Measurements from ENCODE around the gene CEP250. TPM values are rescaled to one million over a fixed set of nuclear protein-coding genes. Genes with fewer than 3 reads are reported as not detected.

The CEP250 gene
- total RNA-seq, 1 donor from 2014 or later: 58.5 TPM

DNA sequence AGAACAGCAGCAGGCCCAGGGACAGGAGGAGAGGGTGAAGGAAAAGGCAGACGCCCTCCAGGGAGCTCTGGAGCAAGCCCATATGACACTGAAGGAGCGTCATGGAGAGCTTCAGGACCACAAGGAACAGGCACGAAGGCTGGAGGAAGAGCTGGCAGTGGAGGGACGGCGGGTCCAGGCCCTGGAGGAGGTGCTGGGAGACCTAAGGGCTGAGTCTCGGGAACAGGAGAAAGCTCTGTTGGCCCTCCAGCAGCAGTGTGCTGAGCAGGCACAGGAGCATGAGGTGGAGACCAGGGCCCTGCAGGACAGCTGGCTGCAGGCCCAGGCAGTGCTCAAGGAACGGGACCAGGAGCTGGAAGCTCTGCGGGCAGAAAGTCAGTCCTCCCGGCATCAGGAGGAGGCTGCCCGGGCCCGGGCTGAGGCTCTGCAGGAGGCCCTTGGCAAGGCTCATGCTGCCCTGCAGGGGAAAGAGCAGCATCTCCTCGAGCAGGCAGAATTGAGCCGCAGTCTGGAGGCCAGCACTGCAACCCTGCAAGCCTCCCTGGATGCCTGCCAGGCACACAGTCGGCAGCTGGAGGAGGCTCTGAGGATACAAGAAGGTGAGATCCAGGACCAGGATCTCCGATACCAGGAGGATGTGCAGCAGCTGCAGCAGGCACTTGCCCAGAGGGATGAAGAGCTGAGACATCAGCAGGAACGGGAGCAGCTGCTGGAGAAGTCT is 48.6 kb downstream of the CEP250 start:
- H3K9me3 Mint-ChIP-seq (ENCODE audit: unreplicated experiment): no peaks in the 10 kb centered on the region
- peaks cover 8% of the 10 kb centered on the region for H3K4me1 Mint-ChIP-seq (ENCODE audit: unreplicated experiment)
- H3K27ac Mint-ChIP-seq (ENCODE audit: unreplicated experiment): no peak overlapping the region

GRCh38 chr20:35504751-35505150 is 49.4 kb downstream of the CEP250 start:
- no peak for DNase-seq (ENCODE audit: extremely low spot score, unreplicated experiment)
- TF ChIP-seq, protein P1, sequence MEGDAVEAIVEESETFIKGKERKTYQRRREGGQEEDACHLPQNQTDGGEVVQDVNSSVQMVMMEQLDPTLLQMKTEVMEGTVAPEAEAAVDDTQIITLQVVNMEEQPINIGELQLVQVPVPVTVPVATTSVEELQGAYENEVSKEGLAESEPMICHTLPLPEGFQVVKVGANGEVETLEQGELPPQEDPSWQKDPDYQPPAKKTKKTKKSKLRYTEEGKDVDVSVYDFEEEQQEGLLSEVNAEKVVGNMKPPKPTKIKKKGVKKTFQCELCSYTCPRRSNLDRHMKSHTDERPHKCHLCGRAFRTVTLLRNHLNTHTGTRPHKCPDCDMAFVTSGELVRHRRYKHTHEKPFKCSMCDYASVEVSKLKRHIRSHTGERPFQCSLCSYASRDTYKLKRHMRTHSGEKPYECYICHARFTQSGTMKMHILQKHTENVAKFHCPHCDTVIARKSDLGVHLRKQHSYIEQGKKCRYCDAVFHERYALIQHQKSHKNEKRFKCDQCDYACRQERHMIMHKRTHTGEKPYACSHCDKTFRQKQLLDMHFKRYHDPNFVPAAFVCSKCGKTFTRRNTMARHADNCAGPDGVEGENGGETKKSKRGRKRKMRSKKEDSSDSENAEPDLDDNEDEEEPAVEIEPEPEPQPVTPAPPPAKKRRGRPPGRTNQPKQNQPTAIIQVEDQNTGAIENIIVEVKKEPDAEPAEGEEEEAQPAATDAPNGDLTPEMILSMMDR (IDR thresholded peaks at IDR 0.05): no peak
- Mint-ChIP-seq H3K9me3 (ENCODE audit: unreplicated experiment) (no peaks in the 10 kb centered on the region), H3K4me3 (ENCODE audit: unreplicated experiment) (no peak overlapping the region), H3K27me3 (ENCODE audit: unreplicated experiment) (no peaks in the 10 kb centered on the region), H3K36me3 (ENCODE audit: unreplicated experiment) (peaks cover 70% of the 10 kb centered on the region), H3K27ac (ENCODE audit: unreplicated experiment) (no peak overlapping the region), H3K4me1 (ENCODE audit: unreplicated experiment) (peaks cover 8% of the 10 kb centered on the region)

More for the DNA sequence above, 48.6 kb downstream of the CEP250 start:
- no peak for DNase-seq (ENCODE audit: extremely low spot score, unreplicated experiment)
- no peaks in the 10 kb centered on the region for H3K27me3 Mint-ChIP-seq (ENCODE audit: unreplicated experiment)
- peaks cover 72% of the 10 kb centered on the region for H3K36me3 Mint-ChIP-seq (ENCODE audit: unreplicated experiment)
- no peak overlapping the region for H3K4me3 Mint-ChIP-seq (ENCODE audit: unreplicated experiment)
- TF ChIP-seq, protein P1 (IDR thresholded peaks at IDR 0.05): no peak

DNA sequence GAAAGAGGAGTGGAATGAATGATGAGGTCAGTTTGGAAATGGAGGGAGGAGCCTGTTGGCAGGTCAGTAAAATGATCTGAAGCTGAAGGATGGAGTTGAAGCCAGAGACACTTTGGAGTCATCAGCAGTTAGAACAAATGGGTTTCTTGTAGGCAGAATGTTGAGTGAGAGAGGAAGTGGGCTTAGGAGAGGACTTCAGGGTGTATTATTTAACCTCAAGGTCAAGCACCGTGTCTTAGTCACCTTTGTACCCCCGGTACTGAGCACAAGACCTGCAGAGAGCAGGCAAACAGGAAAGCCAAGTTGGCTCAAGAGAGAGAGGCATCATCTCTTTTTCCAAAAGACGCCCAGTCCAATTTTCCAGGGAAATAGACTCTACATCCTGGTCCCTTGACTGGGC is 50.8 kb downstream of the CEP250 start:
- no peak overlapping the region for H3K4me3 Mint-ChIP-seq (ENCODE audit: unreplicated experiment)

DNA sequence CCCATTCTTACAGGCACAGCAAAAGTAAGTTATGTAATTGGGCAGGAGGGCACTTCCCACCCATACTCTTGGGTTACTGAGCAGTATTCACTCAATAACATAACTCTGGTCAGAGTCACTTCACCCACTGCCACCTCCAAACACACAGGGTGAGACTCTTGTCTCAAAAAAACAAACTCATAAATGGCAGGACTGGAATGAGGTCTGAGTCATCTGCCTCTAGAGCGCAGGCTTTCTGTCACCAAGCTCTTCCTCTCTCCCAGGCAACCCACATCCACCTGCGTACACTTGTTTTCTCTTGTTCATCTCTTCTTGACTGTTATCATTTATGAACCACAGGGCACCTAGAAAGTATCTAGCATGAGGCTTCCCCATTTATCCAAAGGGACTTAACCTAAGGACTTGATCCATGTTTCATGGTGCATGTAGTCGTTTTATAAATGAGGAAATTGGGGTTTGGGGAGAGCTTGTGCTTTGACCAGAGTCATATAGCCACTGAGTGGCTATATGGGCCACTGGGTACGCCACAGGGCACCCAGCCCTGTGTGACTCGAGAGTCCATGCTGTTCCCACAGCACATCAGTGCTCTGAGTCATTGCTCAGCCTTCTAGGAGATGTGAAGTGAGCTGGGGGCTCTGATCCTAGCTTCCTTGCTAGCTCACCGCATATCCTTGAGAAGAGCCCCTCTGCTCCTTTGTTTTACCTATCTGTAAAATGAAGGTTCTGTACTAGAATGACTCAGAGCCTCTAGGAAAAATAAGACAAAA is 51.7 kb downstream of the CEP250 start:
- H3K27me3 Mint-ChIP-seq (ENCODE audit: unreplicated experiment): no peaks in the 10 kb centered on the region
- TF ChIP-seq, protein P1 (IDR thresholded peaks at IDR 0.05): no peak
- no peak overlapping the region for H3K4me3 Mint-ChIP-seq (ENCODE audit: unreplicated experiment)
- peaks cover 62% of the 10 kb centered on the region for H3K36me3 Mint-ChIP-seq (ENCODE audit: unreplicated experiment)
- DNase-seq (ENCODE audit: extremely low spot score, unreplicated experiment): no peak
- H3K27ac Mint-ChIP-seq (ENCODE audit: unreplicated experiment): no peak overlapping the region
- H3K4me1 Mint-ChIP-seq (ENCODE audit: unreplicated experiment): peaks cover 8% of the 10 kb centered on the region
- H3K9me3 Mint-ChIP-seq (ENCODE audit: unreplicated experiment): no peaks in the 10 kb centered on the region

More for the DNA sequence above, 50.8 kb downstream of the CEP250 start:
- Mint-ChIP-seq H3K27ac (ENCODE audit: unreplicated experiment) (peak overlapping the region; percentile 9), H3K27me3 (ENCODE audit: unreplicated experiment) (no peaks in the 10 kb centered on the region), H3K4me1 (ENCODE audit: unreplicated experiment) (peaks cover 8% of the 10 kb centered on the region), H3K36me3 (ENCODE audit: unreplicated experiment) (peaks cover 61% of the 10 kb centered on the region), H3K9me3 (ENCODE audit: unreplicated experiment) (no peaks in the 10 kb centered on the region)
- TF ChIP-seq, protein P1 (IDR thresholded peaks at IDR 0.05): no peak
- DNase-seq (ENCODE audit: extremely low spot score, unreplicated experiment): no peak

Measured in osteocyte (in vitro differentiated cells).